Smooth muscle cell of the umbilical artery (primary cell): ENCODE measurements around the gene WDR72. TPM values are rescaled to one million over a fixed set of nuclear protein-coding genes. Genes with fewer than 3 reads are reported as not detected.

Source experiments
- total RNA-seq: library from RNA; depleted of rRNA; stranded (reverse); fragments of >200 nt; gene quantifications from 2 replicates; pipeline ENCODE4 v1.2.3, GENCODE V29; 2014

WDR72 gene
- not detected in 2 replicates for total RNA-seq

DNA sequence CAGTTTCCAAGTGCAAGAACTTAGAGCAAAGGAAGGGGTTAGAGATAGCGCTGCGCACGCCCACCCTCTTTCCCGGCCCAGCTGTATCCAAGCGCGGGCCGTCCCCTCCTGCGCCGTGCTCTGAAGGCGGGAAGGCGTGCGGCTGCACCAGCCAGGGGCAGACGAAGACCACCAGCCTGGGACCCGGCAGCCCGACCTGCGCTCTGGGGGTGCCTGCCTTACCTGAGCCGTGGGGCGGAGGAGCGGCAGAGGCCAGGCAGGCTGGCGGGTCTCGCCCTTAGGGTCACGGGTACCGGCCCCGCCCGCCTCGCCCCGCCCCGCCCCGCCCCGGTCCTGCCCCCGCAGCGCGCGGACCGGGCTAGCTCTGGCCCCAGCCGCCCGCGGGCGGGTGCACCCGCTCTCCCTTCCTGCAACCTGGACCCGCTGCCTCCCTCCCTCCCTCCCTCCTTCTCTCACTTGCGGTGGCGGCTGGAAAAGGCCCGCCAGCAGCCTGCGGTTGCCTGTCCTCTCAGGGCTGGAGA, at the start of gene WDR72:
TSS of gene WDR72 (minus strand) at position 253 of the 521 bp plus-strand sequence. CDS start 26,514 bp downstream, outside the sequence.

Other genes with a start within 250 kb of the WDR72 start
- gene UNC13C, start 218.8 kb upstream of the WDR72 start, total RNA-seq: not detected in 2 replicates